Endothelial cell of umbilical vein (primary cell): ENCODE measurements around the gene CNTNAP4.

ENCODE experiments used
- CTCF ChIP-seq, 2 donors: IDR thresholded peaks; 1 replicate in 1 of 2; 2 replicates in 1 of 2; pipeline ENCODE4 v1.5.1; 2011; ENCODE audit warnings: low read length in 2 of 2, mild to moderate bottlenecking in 2 of 2, moderate library complexity in 2 of 2, control low read depth in 1 of 2, inconsistent platforms in 1 of 2, low read depth in 1 of 2; ENCODE audit not compliant: insufficient read depth in 1 of 2; ENCODE audit errors: extremely low read depth in 1 of 2
- FOS ChIP-seq: IDR thresholded peaks from 2 replicates; pipeline ENCODE4 v1.6.1; 2011; ENCODE audit warnings: mild to moderate bottlenecking, low read length, moderate library complexity, borderline replicate concordance; ENCODE audit not compliant: insufficient read depth
- JUN ChIP-seq: IDR thresholded peaks from 2 replicates; pipeline ENCODE4 v1.6.1; 2011; ENCODE audit warnings: borderline replicate concordance, low read depth; ENCODE audit not compliant: insufficient read length, insufficient read depth
- POLR2A ChIP-seq: IDR thresholded peaks from 2 replicates; pipeline ENCODE4 v1.6.1; 2012; ENCODE audit warnings: low read depth, mild to moderate bottlenecking, control low read depth, low read length
- POLR2AphosphoS5 ChIP-seq: IDR thresholded peaks from 2 replicates; pipeline ENCODE4 v1.6.1; 2012; ENCODE audit warnings: low read depth, mild to moderate bottlenecking, control low read depth, low read length, moderate library complexity; ENCODE audit not compliant: insufficient read depth

- TF ChIP-seq CTCF (IDR thresholded peaks at IDR 0.05; ENCODE audit: extremely low read depth in 1 of 2, insufficient read depth in 1 of 2, low read depth in 1 of 2, low read length in 2 of 2) (no peak), POLR2AphosphoS5 (no peak), POLR2A (no peak), FOS (no peak), JUN (no peak)
Observed at GRCh38 chr16:76565542-76565941, 288.3 kb downstream of the CNTNAP4 start.
